ENCODE measurements around the gene VSIG1. TPM values are rescaled to one million over a fixed set of nuclear protein-coding genes. Genes with fewer than 3 reads are reported as not detected.

VSIG1 gene
- polyA plus RNA-seq, 1 donor from 2014 or later, result not detected

DNA sequence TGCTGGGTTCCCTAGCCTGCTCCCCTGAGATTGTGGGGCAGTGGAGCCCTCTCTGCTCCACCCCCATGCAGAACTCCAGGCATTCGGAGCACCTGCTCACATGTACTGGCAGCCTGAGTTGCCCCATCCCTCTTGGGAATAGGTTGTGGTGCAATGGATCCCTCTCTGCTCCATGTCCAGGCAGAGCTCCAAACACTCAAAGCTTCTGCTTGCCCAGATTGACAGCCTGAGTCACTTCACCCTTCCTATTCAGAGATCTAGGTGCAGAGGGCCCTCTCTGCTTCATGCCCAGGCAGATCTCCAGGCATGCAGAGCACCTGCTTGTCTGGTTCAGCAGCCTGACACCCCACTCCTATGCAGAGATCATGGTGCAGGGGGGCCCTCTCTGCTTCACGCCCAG, 44.1 kb upstream of the VSIG1 start:
- Histone ChIP-seq H4K20me1 (ENCODE audit: insufficient read depth) (no peaks in the 10 kb centered on the region), H3K4me3 (ENCODE audit: low read length) (no peak overlapping the region), H3K9me2 (ENCODE audit: insufficient read depth, low read length) (no peaks in the 10 kb centered on the region), H3K4me2 (ENCODE audit: low read length) (no peak overlapping the region), H3K9ac (ENCODE audit: low read length) (no peak overlapping the region), H3K79me2 (replicated peaks; ENCODE audit: insufficient read depth, low read length) (no peaks in the 10 kb centered on the region), H3F3A (ENCODE audit: insufficient read depth, low read length, poor library complexity, severe bottlenecking) (no peaks in the 10 kb centered on the region), H3K9me3 (ENCODE audit: low read length) (no peaks in the 10 kb centered on the region), H2AFZ (ENCODE audit: low read depth, low read length) (no peak overlapping the region), H3K27ac (ENCODE audit: low read length) (no peak overlapping the region), H3K36me3 (ENCODE audit: insufficient read depth, low read length) (no peaks in the 10 kb centered on the region), H3K27me3 (ENCODE audit: insufficient read depth, low read depth, low read length) (no peaks in the 10 kb centered on the region)
- TF ChIP-seq TAF1 (IDR thresholded peaks at IDR 0.05; ENCODE audit: low read depth), result no peak
- TF ChIP-seq, protein P1, sequence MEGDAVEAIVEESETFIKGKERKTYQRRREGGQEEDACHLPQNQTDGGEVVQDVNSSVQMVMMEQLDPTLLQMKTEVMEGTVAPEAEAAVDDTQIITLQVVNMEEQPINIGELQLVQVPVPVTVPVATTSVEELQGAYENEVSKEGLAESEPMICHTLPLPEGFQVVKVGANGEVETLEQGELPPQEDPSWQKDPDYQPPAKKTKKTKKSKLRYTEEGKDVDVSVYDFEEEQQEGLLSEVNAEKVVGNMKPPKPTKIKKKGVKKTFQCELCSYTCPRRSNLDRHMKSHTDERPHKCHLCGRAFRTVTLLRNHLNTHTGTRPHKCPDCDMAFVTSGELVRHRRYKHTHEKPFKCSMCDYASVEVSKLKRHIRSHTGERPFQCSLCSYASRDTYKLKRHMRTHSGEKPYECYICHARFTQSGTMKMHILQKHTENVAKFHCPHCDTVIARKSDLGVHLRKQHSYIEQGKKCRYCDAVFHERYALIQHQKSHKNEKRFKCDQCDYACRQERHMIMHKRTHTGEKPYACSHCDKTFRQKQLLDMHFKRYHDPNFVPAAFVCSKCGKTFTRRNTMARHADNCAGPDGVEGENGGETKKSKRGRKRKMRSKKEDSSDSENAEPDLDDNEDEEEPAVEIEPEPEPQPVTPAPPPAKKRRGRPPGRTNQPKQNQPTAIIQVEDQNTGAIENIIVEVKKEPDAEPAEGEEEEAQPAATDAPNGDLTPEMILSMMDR (IDR thresholded peaks at IDR 0.05; ENCODE audit: poor library complexity, severe bottlenecking), result no peak

DNA sequence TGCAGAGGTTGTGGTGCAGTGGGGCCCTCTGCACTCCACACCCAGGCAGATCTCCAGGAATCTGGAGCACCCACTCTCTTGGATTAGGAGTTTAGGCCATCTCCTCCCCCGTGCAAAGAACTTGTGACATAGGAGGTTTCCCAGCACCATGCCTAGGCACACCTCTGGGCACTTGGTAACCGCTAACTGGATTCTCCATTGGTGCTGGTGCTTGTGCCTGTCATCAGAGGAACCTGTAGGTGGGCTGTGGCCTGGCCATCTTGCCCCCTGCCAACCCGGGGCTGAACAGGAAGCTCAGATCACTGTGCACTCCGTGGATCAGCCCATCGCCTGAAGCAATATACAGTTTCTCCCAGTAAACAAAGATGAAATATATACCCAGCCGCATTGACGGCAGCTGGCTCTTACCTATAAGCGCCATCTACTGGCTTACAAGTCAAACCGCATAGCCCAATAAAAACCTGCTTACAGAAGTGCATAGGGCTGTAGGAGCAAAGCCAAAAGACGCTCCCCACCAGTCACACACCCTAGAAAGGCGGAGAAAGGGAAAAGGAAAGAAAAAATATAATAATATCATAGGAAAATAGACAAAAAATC, 43.5 kb upstream of the VSIG1 start:
- H3K36me3 ChIP-seq (ENCODE audit: insufficient read depth, low read length), result no peaks in the 10 kb centered on the region
- H3K27me3 ChIP-seq (ENCODE audit: insufficient read depth, low read depth, low read length), result no peaks in the 10 kb centered on the region
- no peak overlapping the region for H2AFZ ChIP-seq (ENCODE audit: low read depth, low read length)

More for the DNA sequence above, 43.5 kb upstream of the VSIG1 start:
- no peak for TF ChIP-seq RAD21 (conservative IDR thresholded peaks at IDR 0.05)
- TF ChIP-seq, protein P2, sequence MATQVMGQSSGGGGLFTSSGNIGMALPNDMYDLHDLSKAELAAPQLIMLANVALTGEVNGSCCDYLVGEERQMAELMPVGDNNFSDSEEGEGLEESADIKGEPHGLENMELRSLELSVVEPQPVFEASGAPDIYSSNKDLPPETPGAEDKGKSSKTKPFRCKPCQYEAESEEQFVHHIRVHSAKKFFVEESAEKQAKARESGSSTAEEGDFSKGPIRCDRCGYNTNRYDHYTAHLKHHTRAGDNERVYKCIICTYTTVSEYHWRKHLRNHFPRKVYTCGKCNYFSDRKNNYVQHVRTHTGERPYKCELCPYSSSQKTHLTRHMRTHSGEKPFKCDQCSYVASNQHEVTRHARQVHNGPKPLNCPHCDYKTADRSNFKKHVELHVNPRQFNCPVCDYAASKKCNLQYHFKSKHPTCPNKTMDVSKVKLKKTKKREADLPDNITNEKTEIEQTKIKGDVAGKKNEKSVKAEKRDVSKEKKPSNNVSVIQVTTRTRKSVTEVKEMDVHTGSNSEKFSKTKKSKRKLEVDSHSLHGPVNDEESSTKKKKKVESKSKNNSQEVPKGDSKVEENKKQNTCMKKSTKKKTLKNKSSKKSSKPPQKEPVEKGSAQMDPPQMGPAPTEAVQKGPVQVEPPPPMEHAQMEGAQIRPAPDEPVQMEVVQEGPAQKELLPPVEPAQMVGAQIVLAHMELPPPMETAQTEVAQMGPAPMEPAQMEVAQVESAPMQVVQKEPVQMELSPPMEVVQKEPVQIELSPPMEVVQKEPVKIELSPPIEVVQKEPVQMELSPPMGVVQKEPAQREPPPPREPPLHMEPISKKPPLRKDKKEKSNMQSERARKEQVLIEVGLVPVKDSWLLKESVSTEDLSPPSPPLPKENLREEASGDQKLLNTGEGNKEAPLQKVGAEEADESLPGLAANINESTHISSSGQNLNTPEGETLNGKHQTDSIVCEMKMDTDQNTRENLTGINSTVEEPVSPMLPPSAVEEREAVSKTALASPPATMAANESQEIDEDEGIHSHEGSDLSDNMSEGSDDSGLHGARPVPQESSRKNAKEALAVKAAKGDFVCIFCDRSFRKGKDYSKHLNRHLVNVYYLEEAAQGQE (IDR thresholded peaks at IDR 0.05; ENCODE audit: borderline replicate concordance), result no peak
- no peak for TF ChIP-seq EP300 (conservative IDR thresholded peaks at IDR 0.05; ENCODE audit: poor library complexity, severe bottlenecking)
- TF ChIP-seq, protein P1 (IDR thresholded peaks at IDR 0.05; ENCODE audit: poor library complexity, severe bottlenecking), result no peak
- no peak for TF ChIP-seq MXI1 (conservative IDR thresholded peaks at IDR 0.05; ENCODE audit: poor library complexity, severe bottlenecking)
- no peak for TF ChIP-seq TAF1 (IDR thresholded peaks at IDR 0.05; ENCODE audit: low read depth)
- TF ChIP-seq SMC3 (conservative IDR thresholded peaks at IDR 0.05; ENCODE audit: poor library complexity), result no peak
- TF ChIP-seq EZH2 (IDR thresholded peaks at IDR 0.05; ENCODE audit: borderline replicate concordance, insufficient read depth, low read length, poor library complexity, severe bottlenecking), result no peak
- no peak for TF ChIP-seq POLR2AphosphoS5 (IDR thresholded peaks at IDR 0.05)
- Histone ChIP-seq H3K27ac (ENCODE audit: low read length) (no peak overlapping the region), H3K9ac (ENCODE audit: low read length) (no peak overlapping the region), H3K4me2 (ENCODE audit: low read length) (no peak overlapping the region), H3K4me3 (ENCODE audit: low read length) (no peak overlapping the region), H3K9me2 (ENCODE audit: insufficient read depth, low read length) (no peaks in the 10 kb centered on the region), H3K79me2 (replicated peaks; ENCODE audit: insufficient read depth, low read length) (no peaks in the 10 kb centered on the region), H4K20me1 (ENCODE audit: insufficient read depth) (no peaks in the 10 kb centered on the region), H3F3A (ENCODE audit: insufficient read depth, low read length, poor library complexity, severe bottlenecking) (no peaks in the 10 kb centered on the region), H3K9me3 (ENCODE audit: low read length) (no peaks in the 10 kb centered on the region)

Data from neural cell (in vitro differentiated cells).